Esophagus muscularis mucosa (tissue), 4 donors: ENCODE data around the gene ELOVL6. TPM values are rescaled to one million over a fixed set of nuclear protein-coding genes. Genes with fewer than 3 reads are reported as not detected.

Experiments used
- DNase-seq: peaks from one replicate; pipeline ENCODE4 v3.0.0-alpha.2; 2017; ENCODE audit errors: extremely low spot score
- H3K27ac ChIP-seq, 4 donors: fragments of 200-600 bp; sonication (generic); replicated peaks in 1 of 4; 1 replicate in 3 of 4; 2 replicates in 1 of 4; pipeline ENCODE4 v1.5.1; 2016 to 2019; ENCODE audit warnings: mild to moderate bottlenecking in 1 of 4
- H3K27me3 ChIP-seq, 4 donors: fragments of 200-600 bp; sonication (generic); one replicate each; pipeline versions ENCODE4 v1.5.1 to v1.6.0; 2016 to 2019
- H3K36me3 ChIP-seq, 4 donors: fragments of 200-600 bp; sonication (generic); one replicate each; pipeline ENCODE4 v1.5.1; 2016 to 2019
- H3K4me1 ChIP-seq, 4 donors: fragments of 200-600 bp; sonication (generic); one replicate each; pipeline ENCODE4 v1.5.1; 2016 to 2019
- H3K4me3 ChIP-seq, 4 donors: fragments of 200-600 bp; sonication (generic); 1 replicate in 2 of 4; 2 replicates in 2 of 4; pipeline ENCODE4 v1.5.1; 2016 to 2019; ENCODE audit warnings: mild to moderate bottlenecking in 4 of 4, moderate library complexity in 1 of 4
- H3K9me3 ChIP-seq, 4 donors: fragments of 200-600 bp; sonication (generic); 1 replicate in 3 of 4; 2 replicates in 1 of 4; pipeline ENCODE4 v1.5.1; 2016 to 2019
- CTCF ChIP-seq, 3 experiments: fragments of 200-600 bp in 2 of 3; fragments of 450-650 bp in 1 of 3; sonication (generic) in 2 of 3; IDR thresholded peaks; one replicate each; pipeline ENCODE4 v1.5.1; 2017 to 2019; ENCODE audit warnings: antibody characterized with exemption in 3 of 3, mild to moderate bottlenecking in 2 of 3, moderate library complexity in 1 of 3
- EP300 ChIP-seq: sonication (generic); formaldehyde crosslinking; IDR thresholded peaks from one replicate; pipeline ENCODE4 v1.6.1; 2017; ENCODE audit warnings: antibody characterized with exemption
- POLR2A ChIP-seq: fragments of 450-650 bp; IDR thresholded peaks from one replicate; pipeline ENCODE4 v1.6.1; 2017; ENCODE audit warnings: antibody characterized with exemption, moderate library complexity, mild to moderate bottlenecking, low read depth
- POLR2AphosphoS5 ChIP-seq, 2 donors: sonication (generic); formaldehyde crosslinking; IDR thresholded peaks; one replicate each; pipeline ENCODE4 v1.6.1; 2017; ENCODE audit warnings: antibody characterized with exemption in 2 of 2
- WGBS: methylation state at CpG from one replicate; pipeline ENCODE4 v1.1.5; 2018; 5-methylcytosine and 5-hydroxymethylcytosine counted together
- intact Hi-C: fragments of 100-400 bp; cut with DNase I; formaldehyde crosslinking; loops from one replicate; pipeline ENCODE4 v1.15.1; 2023
- total RNA-seq, 4 donors: library from RNA; depleted of rRNA; stranded (reverse); fragments of >200 nt; gene quantifications; one replicate each; pipeline versions ENCODE4 v1.1.0 to v1.2.1, GENCODE V29; 2016

Gene ELOVL6
- total RNA-seq, 4 donors from 2014 or later: 1.7 to 3.1 (median 2.3) TPM

- Histone ChIP-seq H3K4me1 (no peaks in the 10 kb centered on the region), H3K36me3 (no peaks in the 10 kb centered on the region), H3K9me3 (no peaks in the 10 kb centered on the region), H3K27me3 (no peaks in the 10 kb centered on the region), H3K4me3 (no peak overlapping the region), H3K27ac (no peak overlapping the region)
- no peak for TF ChIP-seq POLR2AphosphoS5 (IDR thresholded peaks at IDR 0.05)
- no peak for TF ChIP-seq POLR2A
- TF ChIP-seq CTCF (IDR thresholded peaks at IDR 0.05): no peak
- TF ChIP-seq EP300: no peak
- WGBS: 54% methylated on average over 3 of the region's 3 CpGs
- intact Hi-C loops: no loop called here
- no peak for DNase-seq
These were observed 201.9 kb downstream of the ELOVL6 start for GRCh38 chr4:109996526-109996925.
